Measurements from ENCODE around the gene GPR15LG. TPM values are rescaled to one million over a fixed set of nuclear protein-coding genes. Genes with fewer than 3 reads are reported as not detected.
"Not testable (repeated sequence)": the region's sequence is repeated elsewhere in the genome, so short reads cannot be mapped to it uniquely, and the experiment has no call there.

Gene GPR15LG
- total RNA-seq, 2 experiments from 2014 or later = not detected

DNA sequence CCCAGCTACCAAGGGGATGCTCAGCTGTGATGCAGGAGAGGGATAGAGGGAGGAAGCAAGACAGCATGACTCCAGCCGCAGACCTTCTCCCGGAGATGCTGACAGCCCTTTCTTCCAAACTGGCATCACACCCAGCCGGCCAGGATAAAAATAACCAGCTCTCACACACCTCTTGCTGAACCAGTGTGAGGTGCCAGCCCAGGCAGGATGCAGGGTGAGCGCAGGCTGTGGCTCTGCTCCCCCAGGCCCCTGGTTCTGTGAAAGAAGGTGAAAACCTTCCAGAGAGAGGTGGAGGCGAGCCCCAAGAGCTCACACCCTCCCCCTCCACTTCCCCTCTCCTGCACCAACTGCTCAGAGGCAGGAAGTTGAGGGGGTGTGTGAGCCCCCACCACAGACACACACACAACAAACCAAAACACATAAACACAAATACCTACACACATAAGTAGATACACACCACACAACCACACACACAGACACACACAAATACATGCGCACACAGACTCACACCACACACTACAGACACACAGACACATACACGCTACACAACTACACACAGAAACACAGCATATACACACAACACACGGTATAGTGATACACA, 4.0 kb downstream of the GPR15LG start:
- Mint-ChIP-seq H3K27me3 (no peaks in the 10 kb centered on the region), H3K4me1 (peaks cover 7% of the 10 kb centered on the region), H3K9me3 (ENCODE audit: low read depth) (no peaks in the 10 kb centered on the region), H3K27ac (no peak overlapping the region), H3K36me3 (ENCODE audit: low read depth) (no peaks in the 10 kb centered on the region), H3K4me3 (no peak overlapping the region)
- peak; percentile 73 for ATAC-seq
- POLR2A ChIA-PET = no interaction called here
- CTCF ChIA-PET = interaction anchor here (1.0 to 1.3 kb wide), 2 partner anchors 13 to 29 kb away, joined by 3 to 6 read pairs; no protein-coding TSS in a partner anchor
- DNase-seq = peak; percentile 61
- intact Hi-C loops (cut with DNase I, micrococcal nuclease) = no loop called here

DNA sequence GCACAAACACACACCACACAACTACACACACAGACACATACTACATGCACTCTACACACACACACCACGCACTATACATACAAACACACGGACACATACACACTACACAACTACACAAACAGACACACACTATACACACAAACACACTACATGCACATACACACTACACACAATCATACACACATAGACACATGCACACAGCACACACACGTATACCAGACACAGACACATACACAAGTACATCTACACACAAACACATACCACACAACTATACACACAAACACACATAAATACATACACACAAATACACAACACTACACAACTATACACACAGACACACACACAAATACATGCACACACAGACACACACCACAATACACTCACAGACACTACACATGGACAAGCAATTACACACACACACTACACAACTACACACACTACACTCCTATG, 4.6 kb downstream of the GPR15LG start:
- CTCF ChIA-PET = interaction anchor here (1.0 kb wide), 1 partner anchor 14 kb away, joined by 3 read pairs; no protein-coding TSS in a partner anchor
- Mint-ChIP-seq H3K36me3 (ENCODE audit: low read depth) (no peaks in the 10 kb centered on the region), H3K9me3 (ENCODE audit: low read depth) (no peaks in the 10 kb centered on the region)

DNA sequence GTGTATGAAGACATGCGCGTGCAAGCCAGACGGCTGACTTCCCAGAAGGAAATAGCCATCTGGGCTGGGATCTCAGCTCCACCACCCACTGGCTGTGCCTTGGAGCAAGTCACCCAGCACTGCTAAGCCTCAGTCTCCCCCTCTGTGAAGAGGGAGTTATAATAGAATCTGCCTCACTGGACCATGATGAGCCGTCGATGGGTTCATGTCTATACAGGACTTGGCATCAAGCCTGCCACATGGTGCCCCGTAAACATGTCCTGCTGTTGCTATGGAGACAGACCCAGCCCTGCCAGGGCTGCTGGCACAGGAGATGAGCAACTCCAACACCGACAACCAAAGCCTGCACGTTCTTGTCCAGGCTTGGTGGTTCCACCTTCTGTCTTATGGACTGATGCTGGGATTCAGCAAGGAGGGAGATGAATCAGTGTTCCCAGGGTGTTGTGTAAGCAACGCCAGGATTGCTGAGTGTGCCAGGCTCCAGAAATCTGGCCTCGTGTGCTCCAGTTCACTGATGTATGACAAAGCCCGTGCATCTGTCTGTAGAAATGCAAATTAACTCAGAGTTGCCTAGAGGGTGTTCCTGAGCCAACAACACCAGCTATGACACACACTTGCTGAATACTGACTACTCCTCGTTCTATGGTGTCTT, 5.6 kb downstream of the GPR15LG start:
- DNase-seq (peak; percentile 62), ATAC-seq (peak; percentile 79)
- peaks cover 7% of the 10 kb centered on the region for H3K4me1 Mint-ChIP-seq
- H3K27ac Mint-ChIP-seq = no peak overlapping the region
- H3K36me3 Mint-ChIP-seq (ENCODE audit: low read depth) = no peaks in the 10 kb centered on the region
- intact Hi-C loops (cut with DNase I, micrococcal nuclease) = no loop called here
- CTCF ChIA-PET = no interaction called here
- POLR2A ChIA-PET = no interaction called here
- H3K9me3 Mint-ChIP-seq (ENCODE audit: low read depth) = no peaks in the 10 kb centered on the region
- no peak overlapping the region for H3K4me3 Mint-ChIP-seq
- H3K27me3 Mint-ChIP-seq = no peaks in the 10 kb centered on the region

More for the DNA sequence above, 4.6 kb downstream of the GPR15LG start:
- DNase-seq (no peak), ATAC-seq (no peak)
- H3K4me1 Mint-ChIP-seq = peaks cover 7% of the 10 kb centered on the region
- no peak overlapping the region for H3K27ac Mint-ChIP-seq
- POLR2A ChIA-PET = no interaction called here
- H3K27me3 Mint-ChIP-seq = no peaks in the 10 kb centered on the region
- intact Hi-C loops (cut with DNase I, micrococcal nuclease) = no loop called here
- H3K4me3 Mint-ChIP-seq = no peak overlapping the region

DNA sequence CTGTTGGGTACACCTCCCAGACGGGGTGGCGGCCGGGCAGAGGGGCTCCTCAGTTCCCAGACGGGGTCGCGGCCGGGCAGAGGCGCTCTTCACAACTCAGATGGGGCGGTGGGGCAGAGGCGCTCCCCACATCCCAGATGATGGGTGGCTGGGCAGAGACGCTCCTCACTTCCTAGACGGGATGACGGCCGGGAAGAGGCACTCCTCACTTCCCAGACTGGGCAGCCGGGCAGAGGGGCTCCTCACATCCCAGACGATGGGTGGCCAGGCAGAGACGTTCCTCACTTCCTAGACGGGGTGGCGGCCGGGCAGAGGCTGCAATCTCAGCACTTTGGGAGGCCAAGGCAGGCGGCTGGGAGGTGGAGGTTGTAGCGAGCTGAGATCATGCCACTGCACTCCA, 6.8 kb downstream of the GPR15LG start:
- H3K9me3 Mint-ChIP-seq (ENCODE audit: low read depth); intact Hi-C loops (cut with DNase I, micrococcal nuclease); POLR2A ChIA-PET; DNase-seq; H3K27ac Mint-ChIP-seq; CTCF ChIA-PET; H3K27me3 Mint-ChIP-seq; ATAC-seq; H3K4me3 Mint-ChIP-seq; H3K36me3 Mint-ChIP-seq (ENCODE audit: low read depth); H3K4me1 Mint-ChIP-seq: not testable (repeated sequence)

DNA sequence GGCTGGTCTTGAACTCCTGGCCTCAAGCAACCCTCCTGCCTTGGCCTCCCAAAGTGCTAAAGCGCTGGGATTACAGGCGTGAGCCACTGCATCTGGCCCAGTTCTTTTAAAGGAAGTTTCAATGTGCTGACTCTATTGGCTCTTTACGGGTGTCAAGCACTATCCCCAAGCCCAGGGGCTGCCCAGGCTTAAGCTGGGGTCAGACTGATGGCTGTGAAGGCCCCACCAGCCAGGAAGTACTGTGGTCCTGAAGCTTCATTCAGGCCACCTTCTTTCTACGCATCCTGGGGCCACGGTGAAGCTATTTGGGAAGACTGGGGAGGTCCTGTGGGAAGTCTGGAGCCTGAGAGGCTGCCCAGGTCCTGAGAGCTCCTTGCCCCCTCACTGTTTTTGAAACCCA, 8.0 kb downstream of the GPR15LG start:
- CTCF ChIA-PET = interaction anchor here (1.0 to 1.3 kb wide), 2 partner anchors 29 to 34 kb away, joined by 4 to 5 read pairs; no protein-coding TSS in a partner anchor

DNA sequence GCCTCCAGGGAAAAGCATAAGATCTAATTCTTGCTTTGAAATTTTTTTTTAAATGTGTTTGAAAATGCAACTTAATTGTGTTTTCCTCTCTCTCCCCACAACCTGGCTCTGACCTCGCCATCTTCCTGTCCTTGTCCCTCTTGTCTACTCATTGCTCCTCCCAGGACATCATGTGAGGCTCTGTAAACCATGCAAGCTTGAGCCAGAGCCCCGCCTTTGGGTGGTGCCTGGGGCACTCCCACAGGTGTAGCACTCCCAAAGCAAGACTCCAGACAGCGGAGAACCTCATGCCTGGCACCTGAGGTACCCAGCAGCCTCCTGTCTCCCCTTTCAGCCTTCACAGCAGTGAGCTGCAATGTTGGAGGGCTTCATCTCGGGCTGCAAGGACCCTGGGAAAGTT, 10.9 kb downstream of the GPR15LG start:
- no peaks in the 10 kb centered on the region for H3K9me3 Mint-ChIP-seq (ENCODE audit: low read depth)
- intact Hi-C loops (cut with DNase I, micrococcal nuclease) = no loop called here
- no peaks in the 10 kb centered on the region for H3K36me3 Mint-ChIP-seq (ENCODE audit: low read depth)
- H3K27me3 Mint-ChIP-seq = no peaks in the 10 kb centered on the region
- no peak for ATAC-seq
- H3K27ac Mint-ChIP-seq = no peak overlapping the region
- no peak overlapping the region for H3K4me3 Mint-ChIP-seq
- no peak for DNase-seq
- POLR2A ChIA-PET = no interaction called here
- H3K4me1 Mint-ChIP-seq = no peaks in the 10 kb centered on the region
- CTCF ChIA-PET = interaction anchor here (0.9 kb wide), 1 partner anchor 23 kb away, joined by 4 read pairs; no protein-coding TSS in a partner anchor

More for the DNA sequence above, 8.0 kb downstream of the GPR15LG start:
- intact Hi-C loops (cut with DNase I, micrococcal nuclease) = no loop called here
- ATAC-seq (no peak), DNase-seq (no peak)
- Mint-ChIP-seq H3K4me3 (no peak overlapping the region), H3K27me3 (no peaks in the 10 kb centered on the region), H3K27ac (no peak overlapping the region), H3K9me3 (ENCODE audit: low read depth) (no peaks in the 10 kb centered on the region), H3K36me3 (ENCODE audit: low read depth) (no peaks in the 10 kb centered on the region), H3K4me1 (peaks cover 3% of the 10 kb centered on the region)
- POLR2A ChIA-PET = interaction anchor here (1.3 kb wide), 1 partner anchor 26 kb away, joined by 6 read pairs; no protein-coding TSS in a partner anchor

DNA sequence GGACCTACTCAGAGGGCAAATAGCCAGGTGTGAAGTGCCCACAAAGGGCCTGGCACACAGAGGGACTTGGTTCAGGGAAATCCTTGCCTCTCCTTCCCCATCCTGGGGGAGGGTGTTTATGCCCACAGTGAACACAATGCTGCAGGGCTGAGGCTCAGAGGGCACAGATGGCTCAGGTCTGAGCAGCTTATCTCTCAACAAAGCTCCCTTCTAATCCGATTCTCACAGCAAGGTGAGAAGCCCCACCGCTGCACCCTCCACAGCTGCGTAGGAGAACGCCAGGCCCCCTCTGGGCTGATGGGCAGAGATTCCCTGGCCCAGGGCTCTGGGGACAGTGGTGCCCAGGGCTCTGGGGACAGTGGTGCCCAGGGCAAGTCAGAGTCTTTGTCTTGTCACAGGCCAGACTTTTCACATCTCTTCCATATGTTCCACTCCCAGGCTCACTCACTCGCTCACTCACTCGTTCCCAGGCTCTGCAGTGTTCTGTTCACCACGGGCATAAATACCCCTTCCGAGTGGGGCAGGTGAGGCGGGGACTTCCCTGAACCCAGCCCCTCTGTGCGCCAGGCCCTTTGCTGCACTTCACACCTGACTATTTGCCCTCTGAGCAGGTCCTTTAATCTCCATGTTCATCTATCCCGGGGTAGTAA, 12.1 kb downstream of the GPR15LG start:
- intact Hi-C loops (cut with DNase I, micrococcal nuclease) = no loop called here
- Mint-ChIP-seq H3K27me3 (no peaks in the 10 kb centered on the region), H3K4me3 (no peak overlapping the region), H3K9me3 (ENCODE audit: low read depth) (no peaks in the 10 kb centered on the region), H3K27ac (no peak overlapping the region), H3K36me3 (ENCODE audit: low read depth) (no peaks in the 10 kb centered on the region), H3K4me1 (peaks cover 2% of the 10 kb centered on the region)
- ChIA-PET POLR2A (no interaction called here), CTCF (interaction anchor here (0.5 kb wide), 1 partner anchor 60 kb away, joined by 3 read pairs; no protein-coding TSS in a partner anchor)
- DNase-seq (no peak), ATAC-seq (no peak)

DNA sequence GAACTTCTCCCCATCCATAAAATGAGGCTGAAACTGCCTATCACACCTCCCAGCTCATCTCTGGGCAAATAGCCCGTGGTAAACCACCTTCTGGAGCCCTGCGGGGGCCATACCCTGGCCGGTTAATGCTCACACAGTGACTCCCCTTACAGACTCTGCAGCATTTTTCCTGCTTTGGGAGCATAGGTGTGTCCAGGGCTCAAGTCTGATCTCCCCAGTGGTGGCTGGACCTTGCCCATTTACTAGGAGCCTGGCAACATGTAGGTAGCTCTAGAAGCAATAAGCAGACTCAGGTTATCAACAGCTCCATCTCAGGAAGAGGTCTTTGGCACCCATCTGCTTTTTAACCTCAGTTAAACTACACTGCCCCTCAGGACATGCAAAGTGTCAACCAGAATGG, 15.2 kb downstream of the GPR15LG start:
- H3K9me3 Mint-ChIP-seq (ENCODE audit: low read depth) = no peaks in the 10 kb centered on the region
- H3K36me3 Mint-ChIP-seq (ENCODE audit: low read depth) = no peaks in the 10 kb centered on the region
- no peak overlapping the region for H3K27ac Mint-ChIP-seq
- ChIA-PET CTCF (no interaction called here), POLR2A (no interaction called here)
- DNase-seq = no peak
- ATAC-seq = no peak
- H3K4me1 Mint-ChIP-seq = peaks cover 13% of the 10 kb centered on the region
- peaks cover 7% of the 10 kb centered on the region for H3K27me3 Mint-ChIP-seq
- no peak overlapping the region for H3K4me3 Mint-ChIP-seq
- intact Hi-C loops (cut with DNase I, micrococcal nuclease) = no loop called here

DNA sequence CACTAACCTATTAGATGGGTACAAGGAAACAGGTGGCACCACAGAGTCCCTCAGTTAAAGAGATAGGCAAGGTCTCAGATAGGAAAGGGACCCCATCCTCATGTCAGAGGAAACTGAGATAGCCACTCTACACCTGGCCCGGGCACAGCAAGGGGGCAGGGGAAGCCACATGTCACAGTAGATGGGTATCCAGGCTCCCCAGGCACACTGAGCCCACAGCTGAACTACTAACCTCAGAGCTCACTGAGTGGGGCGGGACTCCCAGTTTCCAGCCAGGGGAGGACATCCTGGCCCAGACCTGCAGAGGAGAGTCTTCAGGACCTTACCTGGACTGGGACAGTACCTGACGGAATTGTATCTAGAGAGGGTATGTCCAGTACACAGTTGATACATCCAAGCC, 17.0 kb downstream of the GPR15LG start:
- intact Hi-C loops (cut with DNase I, micrococcal nuclease) = no loop called here
- Mint-ChIP-seq H3K36me3 (ENCODE audit: low read depth) (no peaks in the 10 kb centered on the region), H3K27me3 (peaks cover 12% of the 10 kb centered on the region), H3K27ac (no peak overlapping the region), H3K4me1 (peaks cover 13% of the 10 kb centered on the region), H3K9me3 (ENCODE audit: low read depth) (no peaks in the 10 kb centered on the region), H3K4me3 (no peak overlapping the region)
- DNase-seq (no peak), ATAC-seq (no peak)
- ChIA-PET CTCF (no interaction called here), POLR2A (no interaction called here)

DNA sequence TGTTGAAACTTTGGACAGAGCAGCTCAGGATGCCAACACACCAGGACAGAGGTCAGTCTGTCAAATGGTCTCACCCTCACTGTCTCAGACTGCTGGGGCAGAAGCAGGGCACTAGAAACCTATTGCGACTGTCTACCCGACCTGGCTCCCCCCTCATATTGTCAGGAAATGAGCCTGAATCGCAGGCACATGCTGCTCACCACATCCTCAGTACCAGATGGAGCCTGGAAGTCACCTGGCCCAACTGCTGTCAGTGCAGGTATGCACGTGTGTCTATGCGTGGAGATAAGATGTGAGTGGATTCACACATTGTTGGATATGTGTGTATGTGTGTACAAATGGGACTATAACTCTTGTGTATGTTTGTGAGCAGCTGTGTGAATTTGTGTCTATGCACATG, 17.5 kb downstream of the GPR15LG start:
- POLR2A ChIA-PET = no interaction called here
- H3K27me3 Mint-ChIP-seq = peaks cover 17% of the 10 kb centered on the region
- peak; percentile 45 for ATAC-seq
- no peak overlapping the region for H3K27ac Mint-ChIP-seq
- DNase-seq = peak; percentile 41
- peaks cover 13% of the 10 kb centered on the region for H3K4me1 Mint-ChIP-seq
- H3K9me3 Mint-ChIP-seq (ENCODE audit: low read depth) = no peaks in the 10 kb centered on the region
- intact Hi-C loops (cut with DNase I, micrococcal nuclease) = no loop called here
- H3K4me3 Mint-ChIP-seq = no peak overlapping the region
- CTCF ChIA-PET = interaction anchor here (1.5 kb wide), 1 partner anchor 14 kb away, joined by 3 read pairs; no protein-coding TSS in a partner anchor
- H3K36me3 Mint-ChIP-seq (ENCODE audit: low read depth) = no peaks in the 10 kb centered on the region

DNA sequence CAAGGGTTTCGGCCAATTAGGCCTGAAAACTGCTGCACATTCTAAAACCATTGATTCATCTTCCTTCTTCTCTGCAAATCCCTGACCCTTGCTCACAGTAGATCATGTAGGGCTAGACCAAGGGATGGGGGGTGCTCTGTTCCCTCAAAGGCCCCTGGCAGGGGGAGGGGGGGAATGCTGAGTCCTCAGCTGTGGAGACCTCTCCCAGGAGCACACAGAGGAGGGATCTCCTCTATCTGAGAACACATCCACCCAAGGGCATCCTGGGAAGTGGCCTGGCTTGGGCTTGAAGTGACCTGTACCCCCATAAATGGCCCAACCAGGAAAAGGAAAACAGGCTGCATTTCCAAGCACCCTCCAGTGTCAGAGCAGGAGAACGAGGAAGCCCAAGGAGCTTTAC, 19.7 kb downstream of the GPR15LG start:
- ChIA-PET CTCF (interaction anchor here (0.6 to 1.1 kb wide), 4 partner anchors 25 to 344 kb away, joined by 3 to 5 read pairs (median 4); no protein-coding TSS in a partner anchor), POLR2A (no interaction called here)
- intact Hi-C loops (cut with DNase I, micrococcal nuclease) = no loop called here
- no peak overlapping the region for H3K27ac Mint-ChIP-seq
- H3K9me3 Mint-ChIP-seq (ENCODE audit: low read depth) = no peaks in the 10 kb centered on the region
- no peaks in the 10 kb centered on the region for H3K36me3 Mint-ChIP-seq (ENCODE audit: low read depth)
- H3K4me1 Mint-ChIP-seq = peaks cover 13% of the 10 kb centered on the region
- DNase-seq (no peak), ATAC-seq (no peak)
- peaks cover 26% of the 10 kb centered on the region for H3K27me3 Mint-ChIP-seq
- no peak overlapping the region for H3K4me3 Mint-ChIP-seq

Data from activated CD4-positive, alpha-beta T cell treated with anti-CD3 and anti-CD28 coated beads for 36 hours (primary cell).